Measurements from ENCODE around the gene C2orf68.
"Not testable (repeated sequence)": the region's sequence is repeated elsewhere in the genome, so short reads cannot be mapped to it uniquely, and the experiment has no call there.

The C2orf68 gene

GRCh38 chr2:85577386-85578242 lies 34.3 kb downstream of the C2orf68 start, which contains the start of gene VAMP8:
Gene VAMP8, plus strand, starts transcription at chr2:85577586. Its CDS starts 61 bp downstream, at chr2:85577647.
- peak within 1 kb of the TSS; percentile 31 to 63 (median 52); a peak in 19 of 20 replicates for H3K4me3 ChIP-seq
- H3K9ac ChIP-seq: peak within 1 kb of the TSS; percentile 68 to 91 (median 78)
- H3K4me1 ChIP-seq: peaks cover 58 to 67% (median 65%) of the 10 kb centered on the region in 10 experiments
- H3K27me3 ChIP-seq: no peaks in the 10 kb centered on the region
- H3K9me3 ChIP-seq (replicated peaks in 1 of 11): no peaks in the 10 kb centered on the region
- peak within 1 kb of the TSS; percentile 88 to 100 (median 94) for H3K4me2 ChIP-seq
- no peaks in the 10 kb centered on the region for H4K20me1 ChIP-seq
- H3K27ac ChIP-seq: peak within 1 kb of the TSS; percentile 86 to 96 (median 89)
- TF ChIP-seq Cebpa-rat (IDR thresholded peaks at IDR 0.05): no peak
- peaks cover 0 to 14% (median 0%) of the 10 kb centered on the region in 11 experiments; a peak in 6 of 22 replicates for H3K36me3 ChIP-seq

GRCh38 chr2:85577063-85577385 lies 34.8 kb downstream of the C2orf68 start:
- no peak for TF ChIP-seq Cebpa-rat (IDR thresholded peaks at IDR 0.05)
- Histone ChIP-seq H3K4me3 (peak overlapping the region in 6 of 10 experiments; percentile 48 to 63 (median 52); a peak in 6 of 20 replicates), H3K27ac (peak overlapping the region; percentile 86 to 96 (median 89)), H3K36me3 (peaks cover 0 to 8% (median 0%) of the 10 kb centered on the region in 11 experiments; a peak in 6 of 22 replicates), H3K9me3 (replicated peaks in 1 of 11) (no peaks in the 10 kb centered on the region), H3K4me2 (peak overlapping the region; percentile 88 to 100 (median 94)), H3K4me1 (peaks cover 53 to 61% (median 59%) of the 10 kb centered on the region in 10 experiments), H4K20me1 (no peaks in the 10 kb centered on the region), H3K27me3 (no peaks in the 10 kb centered on the region), H3K9ac (peak overlapping the region in 10 of 11 experiments; percentile 71 to 91 (median 78); a peak in 15 of 22 replicates)

GRCh38 chr2:85575739-85576138 lies 36.1 kb downstream of the C2orf68 start:
- Histone ChIP-seq H3K36me3 (no peaks in the 10 kb centered on the region), H3K4me1 (peaks cover 41 to 48% (median 46%) of the 10 kb centered on the region in 10 experiments), H4K20me1 (no peaks in the 10 kb centered on the region), H3K4me3 (no peak overlapping the region), H3K9ac (no peak overlapping the region), H3K4me2 (peak overlapping the region in 1 of 11 experiments; percentile 89; a peak in 1 of 22 replicates), H3K9me3 (replicated peaks in 1 of 11) (no peaks in the 10 kb centered on the region), H3K27ac (no peak overlapping the region), H3K27me3 (no peaks in the 10 kb centered on the region)
- TF ChIP-seq Cebpa-rat (IDR thresholded peaks at IDR 0.05): no peak

GRCh38 chr2:85566265-85566664 lies 45.6 kb downstream of the C2orf68 start:
- Histone ChIP-seq H3K27ac (no peak overlapping the region), H3K9ac (no peak overlapping the region), H3K4me1 (peaks cover 23 to 33% (median 28%) of the 10 kb centered on the region in 10 experiments), H3K4me2 (no peak overlapping the region), H3K27me3 (no peaks in the 10 kb centered on the region), H3K4me3 (no peak overlapping the region), H3K36me3 (no peaks in the 10 kb centered on the region), H4K20me1 (no peaks in the 10 kb centered on the region), H3K9me3 (replicated peaks in 1 of 11) (no peaks in the 10 kb centered on the region)
- no peak for TF ChIP-seq Cebpa-rat (IDR thresholded peaks at IDR 0.05)

- Histone ChIP-seq H3K4me2 (peak overlapping the region; percentile 42 to 80 (median 63)), H3K36me3 (peaks cover 2 to 8% (median 2%) of the 10 kb centered on the region in 11 experiments; a peak in 19 of 22 replicates), H3K4me1 (peaks cover 40 to 49% (median 45%) of the 10 kb centered on the region in 10 experiments), H3K27ac (peak overlapping the region; percentile 17 to 76 (median 62); a peak in 20 of 22 replicates), H3K27me3 (no peaks in the 10 kb centered on the region), H3K4me3 (no peak overlapping the region), H3K9ac (peak overlapping the region in 8 of 11 experiments; percentile 4 to 63 (median 36); a peak in 9 of 22 replicates), H3K9me3 (replicated peaks in 1 of 11) (no peaks in the 10 kb centered on the region), H4K20me1 (peaks cover 0 to 17% (median 0%) of the 10 kb centered on the region in 11 experiments; a peak in 6 of 22 replicates)
- TF ChIP-seq Cebpa-rat (IDR thresholded peaks at IDR 0.05): peak in 1 of 11 experiments; percentile 26; a peak in 1 of 22 replicates
Measured at GRCh38 chr2:85564144-85564563, 47.7 kb downstream of the C2orf68 start.

GRCh38 chr2:85561280-85562212 lies 50.3 kb downstream of the C2orf68 start, which contains the start of gene GGCX:
Gene GGCX, minus strand, starts transcription at chr2:85561493. Its CDS starts 65 bp downstream, at chr2:85561428.
- Histone ChIP-seq H3K27ac (peak within 1 kb of the TSS; percentile 73 to 95 (median 89)), H3K9ac (peak within 1 kb of the TSS; percentile 83 to 95 (median 90)), H3K4me2 (peak within 1 kb of the TSS; percentile 90 to 98 (median 96)), H3K36me3 (peaks cover 26 to 34% (median 28%) of the 10 kb centered on the region in 11 experiments), H4K20me1 (peaks cover 0 to 31% (median 4%) of the 10 kb centered on the region in 11 experiments; a peak in 8 of 22 replicates), H3K4me3 (peak within 1 kb of the TSS; percentile 63 to 83 (median 70)), H3K27me3 (no peaks in the 10 kb centered on the region), H3K4me1 (peaks cover 44 to 57% (median 47%) of the 10 kb centered on the region in 10 experiments), H3K9me3 (replicated peaks in 1 of 11) (no peaks in the 10 kb centered on the region)
- no peak for TF ChIP-seq Cebpa-rat (IDR thresholded peaks at IDR 0.05)

- Histone ChIP-seq H4K20me1 (peaks cover 0 to 31% (median 4%) of the 10 kb centered on the region in 11 experiments; a peak in 8 of 22 replicates), H3K4me2 (peak overlapping the region; percentile 88 to 98 (median 95)), H3K9me3 (replicated peaks in 1 of 11) (no peaks in the 10 kb centered on the region), H3K4me1 (peaks cover 44 to 57% (median 47%) of the 10 kb centered on the region in 10 experiments), H3K36me3 (peaks cover 33 to 41% (median 35%) of the 10 kb centered on the region in 11 experiments), H3K9ac (peak overlapping the region; percentile 83 to 95 (median 90)), H3K27ac (peak overlapping the region in 10 of 11 experiments; percentile 57 to 93 (median 88); a peak in 19 of 22 replicates), H3K27me3 (no peaks in the 10 kb centered on the region), H3K4me3 (peak overlapping the region; percentile 63 to 83 (median 70))
- no peak for TF ChIP-seq Cebpa-rat (IDR thresholded peaks at IDR 0.05)
Measured at GRCh38 chr2:85560812-85561279, 51.0 kb downstream of the C2orf68 start.

- H3K9ac ChIP-seq: peak overlapping the region; percentile 83 to 95 (median 90)
- not testable (repeated sequence) for H3K27me3 ChIP-seq; H3K9me3 ChIP-seq (replicated peaks in 1 of 11)
- H3K27ac ChIP-seq: peak overlapping the region in 8 of 11 experiments; percentile 57 to 93 (median 88); a peak in 14 of 22 replicates
- H3K4me2 ChIP-seq: peak overlapping the region; percentile 88 to 98 (median 95)
- H3K36me3 ChIP-seq: peaks cover 38 to 46% (median 40%) of the 10 kb centered on the region in 11 experiments
- H4K20me1 ChIP-seq: peaks cover 0 to 31% (median 4%) of the 10 kb centered on the region in 11 experiments; a peak in 8 of 22 replicates
- H3K4me3 ChIP-seq: peak overlapping the region; percentile 63 to 83 (median 70)
- peaks cover 44 to 57% (median 47%) of the 10 kb centered on the region in 10 experiments for H3K4me1 ChIP-seq
Measured at GRCh38 chr2:85560403-85560726, 51.5 kb downstream of the C2orf68 start.
